Transverse colon (tissue), 4 donors: ENCODE measurements around the gene PITPNM2. TPM values are rescaled to one million over a fixed set of nuclear protein-coding genes. Genes with fewer than 3 reads are reported as not detected.

ENCODE experiments used
- DNase-seq: peaks from one replicate; pipeline ENCODE4 v3.0.0-alpha.2; 2019
- H3K27ac ChIP-seq, 4 donors: fragments of 200-600 bp; sonication (generic); 2 replicates each; pipeline ENCODE4 v1.5.1; 2016 to 2018; ENCODE audit warnings: inconsistent platforms in 4 of 4
- H3K27me3 ChIP-seq: fragments of 200-600 bp; sonication (generic); 2 replicates; pipeline ENCODE4 v1.5.1; 2017; ENCODE audit warnings: inconsistent platforms
- H3K36me3 ChIP-seq, 4 donors: fragments of 200-600 bp; sonication (generic); 2 replicates each; pipeline ENCODE4 v1.5.1; 2017 to 2019; ENCODE audit warnings: inconsistent platforms in 4 of 4
- H3K4me1 ChIP-seq, 4 donors: fragments of 200-600 bp; sonication (generic); 2 replicates each; pipeline ENCODE4 v1.5.1; 2017 to 2020; ENCODE audit warnings: inconsistent platforms in 4 of 4
- H3K4me3 ChIP-seq, 4 donors: fragments of 200-600 bp; sonication (generic); 1 replicate in 1 of 4; 2 replicates in 3 of 4; pipeline versions ENCODE4 v1.5.1 to v1.6.1; 2017 to 2019; ENCODE audit warnings: inconsistent platforms in 4 of 4
- H3K9me3 ChIP-seq, 2 donors: fragments of 200-600 bp; sonication (generic); 2 replicates each; pipeline ENCODE4 v1.5.1; 2017 to 2019; ENCODE audit warnings: inconsistent platforms in 2 of 2
- EP300 ChIP-seq: sonication (generic); formaldehyde crosslinking; IDR thresholded peaks from one replicate; pipeline ENCODE4 v1.6.1; 2017; ENCODE audit warnings: antibody characterized with exemption, low read depth
- POLR2A ChIP-seq: fragments of 450-650 bp; IDR thresholded peaks from one replicate; pipeline ENCODE4 v1.6.1; 2016; ENCODE audit warnings: antibody characterized with exemption, mild to moderate bottlenecking, moderate library complexity
- POLR2AphosphoS5 ChIP-seq, 3 donors: sonication (generic); formaldehyde crosslinking; IDR thresholded peaks; one replicate each; pipeline ENCODE4 v1.6.1; 2016; ENCODE audit warnings: antibody characterized with exemption in 3 of 3
- WGBS, 2 donors: methylation state at CpG; one replicate each; pipeline ENCODE4 v1.1.5; 2018; ENCODE audit warnings: low coverage in 1 of 2; 5-methylcytosine and 5-hydroxymethylcytosine counted together
- in situ Hi-C, 4 donors: fragments of 200-750 bp; cut with MboI; loops; one replicate each; pipeline versions ENCODE4 v1.15.0 to v1.15.1; 2017; ENCODE audit warnings: low sequenced_read_pairs in 3 of 4, low pct_ligation_motif_present in 1 of 4, low pct_unique_long_range_greater_than_20kb in 1 of 4
- intact Hi-C: fragments of 100-400 bp; cut with DNase I; formaldehyde crosslinking; loops from one replicate; pipeline ENCODE4 v1.15.1; 2023; ENCODE audit warnings: low total_unique reads
- total RNA-seq, 4 donors: library from RNA; depleted of rRNA; stranded (reverse); fragments of >200 nt; gene quantifications; one replicate each; pipeline ENCODE4 v1.1.0, GENCODE V29; 2016
- TF ChIP-seq, protein P1 (sequence below), 5 experiments: fragments of 200-600 bp in 3 of 5; fragments of 450-650 bp in 2 of 5; sonication (generic) in 3 of 5; IDR thresholded peaks; 1 replicate in 2 of 5; 2 replicates in 3 of 5; pipeline ENCODE4 v1.5.1; 2016 to 2017; ENCODE audit warnings: antibody characterized with exemption in 5 of 5, inconsistent platforms in 3 of 5, mild to moderate bottlenecking in 2 of 5, moderate library complexity in 1 of 5

PITPNM2 gene
- total RNA-seq, 4 donors from 2014 or later = 10.5 to 19.8 (median 14.3) TPM

DNA sequence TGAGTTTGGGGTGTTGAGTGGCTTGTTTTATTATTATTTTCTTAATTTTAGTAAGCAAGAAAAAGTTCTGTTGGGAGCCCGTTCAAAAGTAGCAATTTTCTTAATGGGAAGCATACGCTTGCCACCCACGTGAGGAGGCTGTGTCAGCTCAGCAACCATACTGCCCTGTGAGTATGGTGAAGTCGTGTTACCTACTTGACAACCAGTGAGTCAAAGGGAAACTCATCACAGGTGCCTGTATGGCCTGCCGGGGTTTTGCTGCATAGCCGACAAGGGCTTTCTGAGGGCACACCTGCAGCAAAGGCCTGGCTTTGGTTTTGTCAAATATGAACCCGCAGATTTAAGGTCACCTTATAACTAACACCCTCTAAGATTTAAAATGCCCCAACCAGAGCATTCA is 31.1 kb downstream of the PITPNM2 start:
- H3K9me3 ChIP-seq = no peaks in the 10 kb centered on the region
- TF ChIP-seq, protein P1, sequence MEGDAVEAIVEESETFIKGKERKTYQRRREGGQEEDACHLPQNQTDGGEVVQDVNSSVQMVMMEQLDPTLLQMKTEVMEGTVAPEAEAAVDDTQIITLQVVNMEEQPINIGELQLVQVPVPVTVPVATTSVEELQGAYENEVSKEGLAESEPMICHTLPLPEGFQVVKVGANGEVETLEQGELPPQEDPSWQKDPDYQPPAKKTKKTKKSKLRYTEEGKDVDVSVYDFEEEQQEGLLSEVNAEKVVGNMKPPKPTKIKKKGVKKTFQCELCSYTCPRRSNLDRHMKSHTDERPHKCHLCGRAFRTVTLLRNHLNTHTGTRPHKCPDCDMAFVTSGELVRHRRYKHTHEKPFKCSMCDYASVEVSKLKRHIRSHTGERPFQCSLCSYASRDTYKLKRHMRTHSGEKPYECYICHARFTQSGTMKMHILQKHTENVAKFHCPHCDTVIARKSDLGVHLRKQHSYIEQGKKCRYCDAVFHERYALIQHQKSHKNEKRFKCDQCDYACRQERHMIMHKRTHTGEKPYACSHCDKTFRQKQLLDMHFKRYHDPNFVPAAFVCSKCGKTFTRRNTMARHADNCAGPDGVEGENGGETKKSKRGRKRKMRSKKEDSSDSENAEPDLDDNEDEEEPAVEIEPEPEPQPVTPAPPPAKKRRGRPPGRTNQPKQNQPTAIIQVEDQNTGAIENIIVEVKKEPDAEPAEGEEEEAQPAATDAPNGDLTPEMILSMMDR (IDR thresholded peaks at IDR 0.05) = no peak
- TF ChIP-seq EP300 = no peak
- TF ChIP-seq POLR2AphosphoS5 (IDR thresholded peaks at IDR 0.05) = no peak
- no peak for TF ChIP-seq POLR2A
- in situ Hi-C loops = no loop called here
- 62 to 86% methylated on average over 4 to 7 of the region's 7 CpGs for WGBS, 2 donors
- no peaks in the 10 kb centered on the region for H3K27me3 ChIP-seq
- no peaks in the 10 kb centered on the region for H3K36me3 ChIP-seq
- no peak for DNase-seq
- H3K4me1 ChIP-seq = peaks cover 16 to 41% (median 26%) of the 10 kb centered on the region in 4 donors
- no peak overlapping the region for H3K4me3 ChIP-seq
- intact Hi-C loops = no loop called here
- peak overlapping the region; percentile 53 to 71 (median 62) for H3K27ac ChIP-seq

DNA sequence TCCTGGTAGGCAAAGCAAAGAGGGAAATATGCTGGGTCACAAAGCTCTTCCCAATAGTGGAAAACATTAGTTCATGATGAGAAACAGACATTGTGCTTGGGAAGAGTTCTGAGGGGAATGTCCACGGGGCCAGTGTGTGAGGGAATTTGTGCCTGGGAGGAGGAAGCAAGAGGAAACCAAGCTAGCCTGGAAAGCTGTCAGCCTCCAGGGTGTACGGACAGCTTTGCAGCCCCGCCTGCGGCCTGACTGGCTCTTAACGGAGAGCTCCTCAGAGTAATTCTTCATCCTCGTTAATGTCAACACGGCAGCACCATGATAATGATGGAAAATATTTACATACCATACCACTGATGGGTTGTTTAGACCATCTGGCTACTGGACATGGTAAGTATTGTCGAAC is 32.4 kb downstream of the PITPNM2 start:
- Histone ChIP-seq H3K9me3 (no peaks in the 10 kb centered on the region), H3K27ac (peak overlapping the region; percentile 30 to 84 (median 62)), H3K27me3 (no peaks in the 10 kb centered on the region), H3K36me3 (no peaks in the 10 kb centered on the region), H3K4me1 (peaks cover 21 to 51% (median 31%) of the 10 kb centered on the region in 4 donors), H3K4me3 (no peak overlapping the region)
- TF ChIP-seq EP300 = no peak
- TF ChIP-seq POLR2AphosphoS5 (IDR thresholded peaks at IDR 0.05) = peak in 2 of 3 donors; percentile 48 to 50
- DNase-seq = peak; percentile 45
- in situ Hi-C loops (no loop called here), intact Hi-C loops (no loop called here)
- WGBS, 2 donors = 60 to 75% methylated on average over 1 to 8 of the region's 8 CpGs

DNA sequence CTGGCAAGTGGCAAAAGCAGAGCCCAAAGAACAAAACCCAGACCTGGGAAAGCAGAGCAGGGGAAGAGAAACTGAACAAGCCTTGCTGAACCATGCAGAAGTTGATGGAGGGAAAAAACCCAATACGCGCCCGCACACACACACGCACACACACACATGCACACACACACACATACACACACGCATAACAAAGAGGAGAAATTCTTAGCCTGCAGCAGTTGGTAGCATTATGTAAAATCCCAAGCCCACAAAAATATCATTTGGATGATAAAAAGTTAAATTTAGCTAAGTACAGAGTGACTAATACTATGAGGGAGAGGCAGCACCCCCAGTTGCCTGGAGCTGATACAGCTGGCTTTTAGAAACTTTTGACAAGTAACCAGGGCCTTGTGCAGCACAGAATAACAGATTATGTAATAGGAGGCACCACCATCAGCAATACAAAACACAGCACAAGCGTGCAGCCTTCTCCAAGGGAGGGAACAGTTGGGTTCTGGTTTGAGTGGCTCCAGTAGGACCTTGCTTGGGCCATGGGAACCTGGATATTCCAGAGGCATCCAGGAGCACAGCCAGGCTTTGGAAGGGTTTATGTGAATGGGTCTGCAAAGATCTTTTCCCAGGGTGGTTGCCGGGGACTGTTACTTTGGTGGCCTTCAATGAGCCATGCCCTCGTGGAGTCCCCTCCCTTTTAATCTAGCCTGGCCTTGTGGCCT is 35.3 kb downstream of the PITPNM2 start:
- Histone ChIP-seq H3K9me3 (no peaks in the 10 kb centered on the region), H3K4me3 (no peak overlapping the region), H3K36me3 (no peaks in the 10 kb centered on the region), H3K4me1 (peaks cover 20 to 55% (median 27%) of the 10 kb centered on the region in 4 donors), H3K27ac (peak overlapping the region; percentile 75 to 84 (median 80)), H3K27me3 (no peaks in the 10 kb centered on the region)
- 61% methylated on average over 8 of the region's 8 CpGs; no CpG with 5 or more reads in 1 of the 2 donors for WGBS, 2 donors
- TF ChIP-seq POLR2AphosphoS5 (IDR thresholded peaks at IDR 0.05) (peak; percentile 64 to 76 (median 71)), EP300 (no peak)
- in situ Hi-C loops (no loop called here), intact Hi-C loops (no loop called here)
- peak; percentile 39 for DNase-seq

DNA sequence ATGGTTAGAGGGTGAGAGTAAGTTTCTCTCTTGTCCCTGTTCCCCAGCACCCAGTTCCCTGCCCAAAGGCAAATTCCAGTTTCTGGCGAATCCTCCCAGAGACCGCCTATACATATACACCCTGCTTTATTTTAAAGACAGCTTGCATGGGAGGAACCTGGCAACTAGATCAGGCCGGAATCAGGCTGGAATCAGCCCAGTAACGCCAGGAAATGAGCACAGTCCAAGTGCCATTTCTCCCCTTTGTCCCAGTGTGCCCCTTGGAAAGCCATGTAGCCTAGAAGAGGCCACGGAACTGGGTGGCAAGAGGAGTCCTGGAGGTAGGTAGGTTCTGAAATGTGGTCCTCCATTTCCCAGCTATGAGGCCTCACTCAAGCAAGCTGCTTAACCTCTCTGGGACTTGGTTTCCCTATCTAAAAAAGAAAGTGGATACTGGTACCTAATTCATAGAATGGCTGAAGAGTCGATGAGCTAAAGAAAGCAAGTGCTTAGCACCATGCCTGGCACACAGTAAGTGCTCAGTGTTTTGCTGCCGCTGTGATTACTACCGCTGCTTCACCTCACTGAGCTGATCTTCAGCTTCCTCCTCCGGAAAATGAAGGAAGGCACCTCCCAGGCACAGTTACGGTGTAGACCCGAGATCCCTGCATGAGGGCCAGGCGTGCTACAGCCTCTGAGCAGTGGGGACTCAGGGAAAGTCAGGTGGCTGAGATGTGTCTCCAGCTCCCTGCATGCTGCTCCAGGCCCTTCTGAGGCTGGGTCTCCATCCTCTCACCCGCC is 36.4 kb downstream of the PITPNM2 start:
- H3K9me3 ChIP-seq = no peaks in the 10 kb centered on the region
- H3K4me1 ChIP-seq = peaks cover 18 to 46% (median 23%) of the 10 kb centered on the region in 4 donors
- no peak overlapping the region for H3K4me3 ChIP-seq
- H3K27ac ChIP-seq = peak overlapping the region; percentile 75 to 84 (median 80)
- no peaks in the 10 kb centered on the region for H3K36me3 ChIP-seq
- no peak for DNase-seq
- TF ChIP-seq POLR2A = no peak
- in situ Hi-C loops = no loop called here
- intact Hi-C loops = no loop called here
- 79 to 80% methylated on average over 4 to 13 of the region's 13 CpGs for WGBS, 2 donors
- no peaks in the 10 kb centered on the region for H3K27me3 ChIP-seq

DNA sequence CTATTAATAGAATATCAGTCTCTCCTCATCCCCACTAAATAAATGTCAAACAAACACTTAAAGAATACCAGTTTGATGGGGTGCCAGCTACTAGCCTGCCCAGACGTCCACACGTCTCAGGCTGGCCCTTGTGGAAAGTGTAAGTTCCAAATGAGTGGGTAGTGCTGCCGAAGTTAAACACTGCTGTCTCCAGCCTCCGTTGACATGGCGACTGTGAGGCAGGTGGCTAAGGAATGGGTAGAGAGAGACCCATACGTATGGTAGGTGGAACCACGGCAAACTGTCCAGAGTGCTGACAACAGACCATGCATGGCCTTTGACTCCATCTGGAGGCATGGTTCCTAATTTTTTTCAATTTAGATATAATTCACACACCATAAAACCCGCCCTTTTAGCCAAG is 37.9 kb downstream of the PITPNM2 start:
- Histone ChIP-seq H3K27me3 (no peaks in the 10 kb centered on the region), H3K9me3 (no peaks in the 10 kb centered on the region), H3K4me3 (no peak overlapping the region), H3K4me1 (peaks cover 18 to 49% (median 23%) of the 10 kb centered on the region in 4 donors), H3K27ac (peak overlapping the region; percentile 0 to 84 (median 20)), H3K36me3 (no peaks in the 10 kb centered on the region)
- intact Hi-C loops = no loop called here
- DNase-seq = no peak
- in situ Hi-C loops = no loop called here
- 65 to 76% methylated on average over 7 to 8 of the region's 8 CpGs for WGBS, 2 donors
- TF ChIP-seq, protein P1 (IDR thresholded peaks at IDR 0.05) = no peak
- TF ChIP-seq POLR2AphosphoS5 (IDR thresholded peaks at IDR 0.05) = no peak
- TF ChIP-seq POLR2A = no peak
- no peak for TF ChIP-seq EP300
